Activated T-cell treated with anti-CD3 and anti-CD28 coated beads, Interleukin-2, amount 50 U/mL, for 1 hour (primary cell): Measurements from ENCODE around the gene PUSL1.

Experiments used
- DNase-seq: peaks from one replicate; pipeline ENCODE4 v3.0.0-alpha.2; 2020

Gene PUSL1

DNA sequence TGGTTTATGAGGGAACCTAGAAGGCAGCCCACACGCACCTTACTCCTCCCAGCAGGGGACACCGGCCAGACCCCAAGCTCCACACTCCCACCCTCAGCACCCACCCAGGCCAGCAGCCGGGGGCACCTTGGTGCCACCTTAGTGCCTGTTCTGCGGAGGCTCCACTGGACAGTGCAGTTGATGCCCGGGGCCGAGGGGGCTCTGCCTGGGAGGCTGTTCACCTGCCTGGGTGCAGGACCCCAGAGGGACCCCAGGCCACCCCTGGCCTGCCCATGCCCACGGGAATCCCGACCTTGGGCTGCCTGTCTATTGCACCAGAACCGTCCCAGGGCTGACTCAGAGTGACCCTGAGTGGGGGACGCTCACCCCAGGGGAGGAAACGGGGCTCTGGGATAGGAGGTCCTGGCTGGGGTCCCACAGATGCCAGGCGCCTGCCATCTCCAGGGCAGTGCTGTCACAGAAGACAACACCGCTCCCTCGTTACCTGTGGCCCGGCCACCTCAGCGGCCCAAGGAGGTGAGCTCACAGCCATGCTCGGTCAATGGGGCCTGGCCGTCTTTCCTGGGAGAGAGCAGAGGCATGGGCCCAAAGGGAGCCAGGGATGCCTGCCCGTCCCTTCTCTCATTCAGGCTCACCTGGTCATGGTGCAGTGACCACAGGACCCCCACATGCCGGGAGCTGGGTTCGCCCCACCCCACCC lies 27.5 kb upstream of the PUSL1 start:
- no peak for DNase-seq

DNA sequence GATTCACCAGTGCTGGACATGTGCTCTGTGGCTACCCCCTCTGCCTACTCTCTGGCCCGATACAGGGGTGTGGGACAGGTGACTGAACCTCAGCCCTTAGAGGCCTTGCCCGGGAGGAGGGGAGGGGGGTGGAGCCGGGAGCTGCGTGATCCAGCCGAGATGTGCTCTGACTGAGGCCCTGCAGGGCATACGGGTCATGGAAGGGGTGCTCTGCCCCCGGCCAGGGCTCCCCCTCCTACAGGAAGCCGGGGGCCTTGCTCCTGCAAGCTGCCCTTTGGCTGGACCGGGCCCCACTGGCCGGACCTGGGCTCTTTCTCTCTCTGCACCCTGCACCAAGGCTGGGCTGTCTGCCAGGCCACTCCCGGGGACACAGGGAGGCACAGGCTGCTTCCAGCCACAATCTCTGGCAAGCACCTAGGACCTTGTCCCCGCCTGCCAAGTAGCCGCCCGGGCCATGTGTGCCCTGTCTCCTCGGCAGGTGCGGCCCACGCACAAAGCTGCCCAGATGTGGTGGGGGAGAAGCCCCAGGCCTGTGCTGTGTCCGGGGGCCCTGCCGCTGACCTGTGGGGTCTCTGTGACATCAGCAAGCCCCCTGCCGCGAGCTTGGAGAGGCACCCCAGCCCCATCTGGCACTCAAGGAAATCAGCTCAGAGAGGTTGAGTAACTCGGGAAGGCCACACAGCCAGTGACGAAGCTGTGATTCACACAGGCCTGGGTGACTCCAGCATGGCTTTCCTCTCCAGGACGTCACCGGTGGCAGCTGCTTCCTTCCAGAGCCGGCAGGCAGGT lies 26.7 kb upstream of the PUSL1 start:
- DNase-seq = no peak

DNA sequence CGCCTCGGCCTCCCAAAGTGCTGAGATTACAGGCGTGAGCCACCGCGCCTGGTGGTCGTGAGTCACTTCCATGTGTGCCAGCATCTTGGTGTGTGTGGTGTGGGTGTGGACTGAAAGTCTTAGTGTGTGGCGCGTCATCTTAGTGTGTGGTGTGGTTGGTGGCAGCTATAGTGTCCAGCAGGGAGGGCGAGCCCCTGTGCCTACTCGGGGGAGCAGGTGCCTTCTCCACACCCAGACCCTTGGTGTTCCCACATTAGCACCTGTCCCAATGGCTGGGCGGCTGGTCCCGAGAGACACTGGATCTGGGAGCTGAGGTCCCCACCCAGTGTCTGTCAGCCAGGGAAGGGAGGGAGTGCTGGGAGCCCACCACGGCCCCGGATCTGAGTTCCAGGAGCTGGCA lies 25.4 kb upstream of the PUSL1 start:
- DNase-seq = no peak

DNA sequence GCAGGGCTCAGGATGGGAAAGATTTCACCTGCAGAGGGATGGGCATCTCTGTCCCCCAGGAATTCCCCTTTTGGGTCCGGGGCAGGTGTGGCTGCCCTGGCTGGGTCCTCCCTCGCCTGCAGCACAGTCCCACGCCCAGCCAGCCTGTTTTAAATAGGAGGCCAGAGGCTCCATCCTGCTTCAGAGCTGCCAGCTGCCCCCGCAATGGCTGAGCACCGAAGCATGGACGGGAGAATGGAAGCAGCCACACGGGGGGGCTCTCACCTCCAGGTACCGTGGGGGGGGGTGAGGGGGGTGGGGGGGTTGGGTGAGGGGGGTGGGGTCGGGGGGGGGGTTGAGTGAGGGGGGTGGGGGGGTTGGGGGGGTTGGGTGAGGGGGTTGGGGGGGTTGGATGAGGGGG lies 24.6 kb upstream of the PUSL1 start:
- no peak for DNase-seq

GRCh38 chr1:1284221-1285101 lies 23.9 kb upstream of the PUSL1 start:
- no peak for DNase-seq

GRCh38 chr1:1285102-1285571 lies 23.3 kb upstream of the PUSL1 start:
- no peak for DNase-seq

- no peak for DNase-seq
Measured at GRCh38 chr1:1285611-1286311, 22.6 kb upstream of the PUSL1 start.

- DNase-seq = no peak
Measured at GRCh38 chr1:1286313-1287261, 21.8 kb upstream of the PUSL1 start.

GRCh38 chr1:1287288-1288110 lies 20.9 kb upstream of the PUSL1 start:
- DNase-seq = no peak

DNA sequence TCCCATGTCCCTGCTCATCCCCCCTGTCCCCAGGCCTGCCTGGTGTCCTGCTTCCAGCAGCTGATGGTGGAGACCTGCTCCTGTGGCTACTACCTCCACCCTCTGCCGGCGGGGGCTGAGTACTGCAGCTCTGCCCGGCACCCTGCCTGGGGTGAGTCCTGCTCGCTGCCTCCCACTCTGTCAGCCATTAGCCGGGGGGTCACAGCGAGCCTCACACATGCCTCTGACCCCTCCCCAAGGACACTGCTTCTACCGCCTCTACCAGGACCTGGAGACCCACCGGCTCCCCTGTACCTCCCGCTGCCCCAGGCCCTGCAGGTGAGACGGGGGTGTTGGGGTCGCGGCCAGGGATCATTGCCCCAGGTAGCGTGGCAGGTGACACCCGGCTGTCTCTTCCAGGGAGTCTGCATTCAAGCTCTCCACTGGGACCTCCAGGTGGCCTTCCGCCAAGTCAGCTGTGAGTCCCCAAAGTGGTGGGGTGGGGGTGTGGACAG lies 18.1 kb upstream of the PUSL1 start:
- DNase-seq = peak; percentile 60

GRCh38 chr1:1291023-1291528 lies 17.3 kb upstream of the PUSL1 start:
- DNase-seq = no peak

DNA sequence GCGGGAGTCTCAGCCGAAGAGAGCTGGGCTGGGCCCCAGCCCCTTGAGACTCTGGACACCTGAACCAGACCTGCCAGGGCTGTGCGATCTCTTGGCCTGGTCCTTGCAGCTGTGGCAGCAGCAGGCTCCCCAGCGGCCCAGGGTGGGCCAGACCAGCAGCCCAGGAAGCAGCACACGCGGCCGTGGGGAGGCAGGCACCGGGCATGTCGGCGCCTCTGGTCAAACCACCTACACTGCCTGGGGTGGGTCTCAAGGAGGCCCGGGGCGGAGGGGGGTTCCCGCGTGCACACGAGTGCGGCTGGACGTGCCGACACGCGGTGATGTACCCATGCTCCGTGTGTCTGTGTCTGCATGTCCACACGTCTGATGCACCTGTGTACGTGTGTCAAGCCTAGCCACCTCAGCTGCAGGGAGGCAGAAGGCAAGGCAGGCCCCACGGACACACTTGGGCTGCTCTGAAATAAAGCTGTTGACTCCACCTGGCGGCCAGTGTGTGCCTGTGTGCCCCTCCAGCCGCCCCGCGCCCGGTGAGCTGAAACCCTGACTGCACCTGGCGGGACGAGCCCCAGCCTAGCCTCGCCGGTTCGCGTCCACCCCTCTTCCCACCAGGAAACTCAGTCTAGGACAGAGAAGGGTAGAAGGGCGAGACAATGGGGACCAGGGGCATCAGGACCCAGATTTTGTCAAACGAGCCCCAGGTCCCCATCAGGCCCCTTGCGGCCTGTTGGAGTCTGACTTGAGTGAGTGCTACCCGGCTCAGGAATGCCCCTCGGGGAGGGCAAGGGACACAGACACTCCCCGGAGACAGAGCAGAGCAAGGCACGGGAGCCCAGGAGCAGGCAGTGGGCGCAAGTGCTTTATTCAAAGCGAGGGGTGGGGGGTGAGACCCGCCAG lies 16.6 kb upstream of the PUSL1 start:
- DNase-seq = peak; percentile 69

GRCh38 chr1:1292442-1292779 lies 16.0 kb upstream of the PUSL1 start:
- DNase-seq = no peak

GRCh38 chr1:1292851-1293250 lies 15.5 kb upstream of the PUSL1 start:
- no peak for DNase-seq

DNA sequence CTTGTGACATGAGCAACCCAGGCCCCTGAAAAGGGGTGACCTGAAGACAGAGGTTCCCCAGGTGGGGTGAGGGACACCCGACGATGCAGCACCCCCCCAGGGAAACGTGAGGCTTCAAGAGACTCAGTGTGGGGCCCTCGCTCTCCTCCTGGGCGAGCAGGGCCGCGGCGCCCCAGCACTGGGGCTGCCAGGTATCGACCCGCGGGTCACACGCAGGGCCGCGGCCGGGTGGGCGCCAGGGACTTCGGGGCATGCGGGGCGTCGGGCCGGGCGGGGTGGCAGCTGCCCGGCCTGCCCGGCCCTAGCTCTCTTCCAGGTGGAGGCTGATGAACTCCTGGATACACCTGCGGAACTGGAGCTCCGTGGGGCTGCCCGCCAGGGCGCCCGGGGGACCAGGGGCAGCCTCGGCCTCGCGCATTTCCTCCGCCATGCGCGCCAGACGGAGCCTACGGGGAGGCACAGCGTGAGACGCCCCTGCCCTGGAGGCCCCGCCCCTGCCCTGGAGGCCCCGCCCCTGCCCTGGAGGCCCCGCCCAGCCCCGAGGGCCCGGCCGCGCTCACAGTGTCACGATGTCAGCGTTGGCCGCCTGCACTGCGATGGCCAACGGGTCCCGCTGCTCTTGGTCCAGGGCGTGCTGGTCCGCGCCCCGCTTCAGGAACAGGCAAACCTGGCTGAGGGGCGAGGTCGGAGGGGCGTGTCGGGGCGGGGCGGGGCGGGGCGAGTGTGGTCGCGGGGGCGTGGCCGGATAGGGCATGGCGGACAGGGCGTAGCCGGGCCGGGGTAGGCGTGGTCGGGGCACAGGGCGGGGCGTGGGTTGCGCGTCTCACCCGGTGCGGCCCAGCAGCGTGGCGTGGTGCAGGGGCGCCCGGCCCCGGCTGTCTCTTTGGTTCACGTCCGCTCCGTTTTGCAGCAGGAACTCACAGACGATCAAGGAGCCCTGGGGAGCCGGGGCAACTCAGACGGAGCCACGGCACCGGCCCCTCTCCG lies 14.8 kb upstream of the PUSL1 start:
- no peak for DNase-seq

DNA sequence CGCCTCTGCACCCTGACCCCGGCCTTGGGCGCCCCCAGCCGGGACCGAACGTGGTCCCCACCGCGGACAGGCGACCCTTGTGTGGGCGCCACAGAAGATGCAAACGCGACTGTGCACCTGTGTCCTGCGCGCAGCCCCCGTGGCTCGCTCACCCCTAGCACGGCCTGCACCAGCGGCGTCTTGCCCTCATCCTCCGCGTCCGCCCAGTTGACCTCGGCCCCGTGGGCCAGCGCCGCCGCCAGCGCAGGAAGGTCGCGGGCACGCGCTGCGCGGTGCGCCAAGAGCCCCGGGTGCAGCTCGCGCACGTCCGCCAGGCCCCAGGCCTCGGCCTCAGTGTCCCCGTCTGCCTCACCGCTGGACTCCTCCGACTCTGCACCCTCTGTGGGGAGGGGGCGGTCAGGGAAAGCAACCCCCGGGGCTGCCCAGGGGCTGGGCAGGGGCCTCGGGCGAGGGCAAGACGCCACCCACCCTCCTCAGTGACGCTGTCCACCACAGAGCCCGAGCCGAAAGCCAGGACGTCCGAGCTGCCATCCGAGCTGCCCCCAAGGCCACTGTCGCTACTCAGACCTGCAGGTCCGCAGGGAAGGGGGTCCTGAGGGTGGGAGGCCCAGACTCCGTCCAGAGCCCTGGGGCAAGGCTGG lies 14.0 kb upstream of the PUSL1 start:
- DNase-seq = no peak

- DNase-seq = no peak
Measured at GRCh38 chr1:1295154-1295923, 13.1 kb upstream of the PUSL1 start.
